K562 (cell line): Measurements from ENCODE around the gene CYP2R1. TPM values are rescaled to one million over a fixed set of nuclear protein-coding genes. Genes with fewer than 3 reads are reported as not detected.

Source experiments
- ETV1 ChIP-seq: fragments of 450-650 bp; conservative IDR thresholded peaks from 2 replicates; pipeline ENCODE4 v1.6.1; 2016; ENCODE audit warnings: missing genetic modification characterization, control low read depth, low read depth, missing compliant biosample characterization
- FOXK1 ChIP-seq: sonication (generic); formaldehyde crosslinking; IDR thresholded peaks from 2 replicates; pipeline ENCODE4 v1.8.0; 2022; ENCODE audit warnings: missing genetic modification reagents, mild to moderate bottlenecking, borderline replicate concordance
- NONO ChIP-seq, 2 experiments: fragments of 200-400 bp in 1 of 2; fragments of 450-650 bp in 1 of 2; formaldehyde crosslinking in 1 of 2; IDR thresholded peaks; 2 replicates each; pipeline ENCODE4 v1.6.1; 2017; ENCODE audit warnings: low read depth in 2 of 2, mild to moderate bottlenecking in 2 of 2, moderate library complexity in 2 of 2, low read length in 1 of 2
- NR2C1 ChIP-seq, 2 experiments: fragments of 450-650 bp; IDR thresholded peaks; 2 replicates each; pipeline ENCODE4 v1.6.1; 2017; ENCODE audit warnings: mild to moderate bottlenecking in 2 of 2, antibody characterized with exemption in 1 of 2, inconsistent platforms in 1 of 2, missing compliant biosample characterization in 1 of 2, missing genetic modification characterization in 1 of 2
- NRF1 ChIP-seq, 2 experiments: fragments of 450-650 bp; IDR thresholded peaks in 1 of 2; conservative IDR thresholded peaks in 1 of 2; 2 replicates each; pipeline ENCODE4 v1.6.1; 2014; ENCODE audit warnings: mild to moderate bottlenecking in 2 of 2
- YBX1 ChIP-seq: fragments of 450-650 bp; IDR thresholded peaks from 2 replicates; pipeline ENCODE4 v1.7.1; 2016; ENCODE audit warnings: mild to moderate bottlenecking
- ZKSCAN8 ChIP-seq: fragments of 200-800 bp; sonication (Bioruptor generic); IDR thresholded peaks from 2 replicates; pipeline ENCODE4 v1.6.1; 2016; ENCODE audit warnings: missing genetic modification characterization, missing compliant biosample characterization
- polyA plus RNA-seq, 8 experiments: library from polyadenylated mRNA; depleted of rRNA in 4 of 8; stranded (reverse) in 5 of 8; unstranded in 3 of 8; fragments of >200 nt; fragmentation: Nextera tagmentation in 2 of 8; fragmentation: Illumina TruSeq in 1 of 8; extraction: Ambion mirVana in 2 of 8; extraction: Trizol in 1 of 8; gene quantifications; 2 replicates each; pipeline versions ENCODE4 v1.2.1 to v1.2.3, GENCODE V29; 2011 to 2014; ENCODE audit warnings: inconsistent platforms in 1 of 8, missing spikeins in 1 of 8
- total RNA-seq, 7 experiments: library from RNA; depleted of rRNA in 6 of 7; stranded (reverse); fragments of >200 nt in 6 of 7; fragmentation: Illumina TruSeq in 2 of 7; extraction: Trizol in 2 of 7; gene quantifications; 2 replicates each; pipeline versions ENCODE4 v1.2.1 to v1.2.3, GENCODE V29; 2011 to 2021; ENCODE audit warnings: low replicate concordance in 1 of 7
- TF ChIP-seq, protein P1 (sequence below): fragments of 250-450 bp; sonication (Bioruptor Pico); IDR thresholded peaks from 2 replicates; pipeline ENCODE4 v1.4.0; 2020; ENCODE audit warnings: mild to moderate bottlenecking, moderate library complexity, borderline replicate concordance
- TF ChIP-seq, protein P2 (sequence below): sonication (generic); formaldehyde crosslinking; IDR thresholded peaks from 2 replicates; pipeline ENCODE4 v1.8.0; 2022; ENCODE audit warnings: mild to moderate bottlenecking, missing genetic modification reagents, borderline replicate concordance
- TF ChIP-seq, protein P3 (sequence below): fragments of 250-450 bp; sonication (Bioruptor Pico); IDR thresholded peaks from 2 replicates; pipeline ENCODE4 v1.5.0; 2021; ENCODE audit warnings: mild to moderate bottlenecking, borderline replicate concordance
- TF ChIP-seq, protein P4 (sequence below): fragments of 450-650 bp; IDR thresholded peaks from 2 replicates; pipeline ENCODE4 v1.6.1; 2016
- TF ChIP-seq, protein P5 (sequence below): fragments of 450-650 bp; IDR thresholded peaks from 2 replicates; pipeline ENCODE4 v1.6.1; 2016; ENCODE audit warnings: low read depth, mild to moderate bottlenecking, moderate library complexity

Gene CYP2R1
- total and polyA plus RNA-seq, 9 of the 15 experiments (the other 6 are each of a cell fraction or from before 2014, with no cell fraction given): 19.4 to 40.5 (median 29.4) TPM

- TF ChIP-seq, protein P1, sequence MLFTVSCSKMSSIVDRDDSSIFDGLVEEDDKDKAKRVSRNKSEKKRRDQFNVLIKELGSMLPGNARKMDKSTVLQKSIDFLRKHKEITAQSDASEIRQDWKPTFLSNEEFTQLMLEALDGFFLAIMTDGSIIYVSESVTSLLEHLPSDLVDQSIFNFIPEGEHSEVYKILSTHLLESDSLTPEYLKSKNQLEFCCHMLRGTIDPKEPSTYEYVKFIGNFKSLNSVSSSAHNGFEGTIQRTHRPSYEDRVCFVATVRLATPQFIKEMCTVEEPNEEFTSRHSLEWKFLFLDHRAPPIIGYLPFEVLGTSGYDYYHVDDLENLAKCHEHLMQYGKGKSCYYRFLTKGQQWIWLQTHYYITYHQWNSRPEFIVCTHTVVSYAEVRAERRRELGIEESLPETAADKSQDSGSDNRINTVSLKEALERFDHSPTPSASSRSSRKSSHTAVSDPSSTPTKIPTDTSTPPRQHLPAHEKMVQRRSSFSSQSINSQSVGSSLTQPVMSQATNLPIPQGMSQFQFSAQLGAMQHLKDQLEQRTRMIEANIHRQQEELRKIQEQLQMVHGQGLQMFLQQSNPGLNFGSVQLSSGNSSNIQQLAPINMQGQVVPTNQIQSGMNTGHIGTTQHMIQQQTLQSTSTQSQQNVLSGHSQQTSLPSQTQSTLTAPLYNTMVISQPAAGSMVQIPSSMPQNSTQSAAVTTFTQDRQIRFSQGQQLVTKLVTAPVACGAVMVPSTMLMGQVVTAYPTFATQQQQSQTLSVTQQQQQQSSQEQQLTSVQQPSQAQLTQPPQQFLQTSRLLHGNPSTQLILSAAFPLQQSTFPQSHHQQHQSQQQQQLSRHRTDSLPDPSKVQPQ (CRISPR knock-in tag): no peak
- TF ChIP-seq FOXK1 (CRISPR knock-in tag): no peak
- TF ChIP-seq, protein P2, sequence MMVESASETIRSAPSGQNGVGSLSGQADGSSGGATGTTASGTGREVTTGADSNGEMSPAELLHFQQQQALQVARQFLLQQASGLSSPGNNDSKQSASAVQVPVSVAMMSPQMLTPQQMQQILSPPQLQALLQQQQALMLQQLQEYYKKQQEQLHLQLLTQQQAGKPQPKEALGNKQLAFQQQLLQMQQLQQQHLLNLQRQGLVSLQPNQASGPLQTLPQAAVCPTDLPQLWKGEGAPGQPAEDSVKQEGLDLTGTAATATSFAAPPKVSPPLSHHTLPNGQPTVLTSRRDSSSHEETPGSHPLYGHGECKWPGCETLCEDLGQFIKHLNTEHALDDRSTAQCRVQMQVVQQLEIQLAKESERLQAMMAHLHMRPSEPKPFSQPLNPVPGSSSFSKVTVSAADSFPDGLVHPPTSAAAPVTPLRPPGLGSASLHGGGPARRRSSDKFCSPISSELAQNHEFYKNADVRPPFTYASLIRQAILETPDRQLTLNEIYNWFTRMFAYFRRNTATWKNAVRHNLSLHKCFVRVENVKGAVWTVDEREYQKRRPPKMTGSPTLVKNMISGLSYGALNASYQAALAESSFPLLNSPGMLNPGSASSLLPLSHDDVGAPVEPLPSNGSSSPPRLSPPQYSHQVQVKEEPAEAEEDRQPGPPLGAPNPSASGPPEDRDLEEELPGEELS: no peak
- TF ChIP-seq ZKSCAN8 (CRISPR knock-in tag): no peak; the same call in 1 of the 2 replicates
- no peak for TF ChIP-seq NONO (IDR thresholded peaks at IDR 0.05; ENCODE audit: low read depth in 2 of 2, low read length in 1 of 2)
- TF ChIP-seq, protein P3, sequence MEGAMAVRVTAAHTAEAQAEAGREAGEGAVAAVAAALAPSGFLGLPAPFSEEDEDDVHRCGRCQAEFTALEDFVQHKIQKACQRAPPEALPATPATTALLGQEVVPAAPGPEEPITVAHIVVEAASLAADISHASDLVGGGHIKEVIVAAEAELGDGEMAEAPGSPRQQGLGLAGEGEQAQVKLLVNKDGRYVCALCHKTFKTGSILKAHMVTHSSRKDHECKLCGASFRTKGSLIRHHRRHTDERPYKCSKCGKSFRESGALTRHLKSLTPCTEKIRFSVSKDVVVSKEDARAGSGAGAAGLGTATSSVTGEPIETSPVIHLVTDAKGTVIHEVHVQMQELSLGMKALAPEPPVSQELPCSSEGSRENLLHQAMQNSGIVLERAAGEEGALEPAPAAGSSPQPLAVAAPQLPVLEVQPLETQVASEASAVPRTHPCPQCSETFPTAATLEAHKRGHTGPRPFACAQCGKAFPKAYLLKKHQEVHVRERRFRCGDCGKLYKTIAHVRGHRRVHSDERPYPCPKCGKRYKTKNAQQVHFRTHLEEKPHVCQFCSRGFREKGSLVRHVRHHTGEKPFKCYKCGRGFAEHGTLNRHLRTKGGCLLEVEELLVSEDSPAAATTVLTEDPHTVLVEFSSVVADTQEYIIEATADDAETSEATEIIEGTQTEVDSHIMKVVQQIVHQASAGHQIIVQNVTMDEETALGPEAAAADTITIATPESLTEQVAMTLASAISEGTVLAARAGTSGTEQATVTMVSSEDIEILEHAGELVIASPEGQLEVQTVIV (CRISPR knock-in tag): peak; percentile 21; the same call in 1 of the 2 replicates
- TF ChIP-seq, protein P4, sequence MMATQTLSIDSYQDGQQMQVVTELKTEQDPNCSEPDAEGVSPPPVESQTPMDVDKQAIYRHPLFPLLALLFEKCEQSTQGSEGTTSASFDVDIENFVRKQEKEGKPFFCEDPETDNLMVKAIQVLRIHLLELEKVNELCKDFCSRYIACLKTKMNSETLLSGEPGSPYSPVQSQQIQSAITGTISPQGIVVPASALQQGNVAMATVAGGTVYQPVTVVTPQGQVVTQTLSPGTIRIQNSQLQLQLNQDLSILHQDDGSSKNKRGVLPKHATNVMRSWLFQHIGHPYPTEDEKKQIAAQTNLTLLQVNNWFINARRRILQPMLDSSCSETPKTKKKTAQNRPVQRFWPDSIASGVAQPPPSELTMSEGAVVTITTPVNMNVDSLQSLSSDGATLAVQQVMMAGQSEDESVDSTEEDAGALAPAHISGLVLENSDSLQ: peak; percentile 65
- TF ChIP-seq ETV1 (tag): peak; percentile 45
- 0 out of 4 replicates have a peak, but pooled peaks of 1 of the 2 experiments have one; percentile 9 for TF ChIP-seq NRF1 (conservative IDR thresholded peaks at IDR 0.05 in 1 of 2, IDR thresholded peaks at IDR 0.05 in 1 of 2)
- no peak for TF ChIP-seq YBX1
- TF ChIP-seq, protein P5, sequence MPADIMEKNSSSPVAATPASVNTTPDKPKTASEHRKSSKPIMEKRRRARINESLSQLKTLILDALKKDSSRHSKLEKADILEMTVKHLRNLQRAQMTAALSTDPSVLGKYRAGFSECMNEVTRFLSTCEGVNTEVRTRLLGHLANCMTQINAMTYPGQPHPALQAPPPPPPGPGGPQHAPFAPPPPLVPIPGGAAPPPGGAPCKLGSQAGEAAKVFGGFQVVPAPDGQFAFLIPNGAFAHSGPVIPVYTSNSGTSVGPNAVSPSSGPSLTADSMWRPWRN: no peak
- no peak for TF ChIP-seq NR2C1 (IDR thresholded peaks at IDR 0.05)
- peak; percentile 71 for TF ChIP-seq NR2C1 (tag; IDR thresholded peaks at IDR 0.05)
Observed at GRCh38 chr11:14852571-14853177, 39.4 kb downstream of the CYP2R1 start (continued).
